GM21619 (cell line): ENCODE measurements around the gene DBNL.

Source experiments
- ATAC-seq: cut with Tn5 transposase; IDR thresholded peaks from one replicate; pipeline ENCODE4 v1.9.1; 2021; ENCODE audit not compliant: unreplicated experiment

Gene DBNL

DNA sequence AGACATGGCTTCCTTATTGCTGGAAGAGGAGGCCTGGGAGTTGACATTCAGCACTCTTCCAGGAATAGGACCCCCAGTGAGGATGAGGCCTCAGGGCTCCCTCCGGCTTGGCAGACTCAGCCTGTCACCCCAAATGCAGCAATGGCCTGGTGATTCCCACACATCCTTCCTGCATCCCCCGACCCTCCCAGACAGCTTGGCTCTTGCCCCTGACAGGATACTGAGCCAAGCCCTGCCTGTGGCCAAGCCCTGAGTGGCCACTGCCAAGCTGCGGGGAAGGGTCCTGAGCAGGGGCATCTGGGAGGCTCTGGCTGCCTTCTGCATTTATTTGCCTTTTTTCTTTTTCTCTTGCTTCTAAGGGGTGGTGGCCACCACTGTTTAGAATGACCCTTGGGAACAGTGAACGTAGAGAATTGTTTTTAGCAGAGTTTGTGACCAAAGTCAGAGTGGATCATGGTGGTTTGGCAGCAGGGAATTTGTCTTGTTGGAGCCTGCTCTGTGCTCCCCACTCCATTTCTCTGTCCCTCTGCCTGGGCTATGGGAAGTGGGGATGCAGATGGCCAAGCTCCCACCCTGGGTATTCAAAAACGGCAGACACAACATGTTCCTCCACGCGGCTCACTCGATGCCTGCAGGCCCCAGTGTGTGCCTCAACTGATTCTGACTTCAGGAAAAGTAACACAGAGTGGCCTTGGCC is 16.6 kb downstream of the DBNL start:
- ATAC-seq: no peak

DNA sequence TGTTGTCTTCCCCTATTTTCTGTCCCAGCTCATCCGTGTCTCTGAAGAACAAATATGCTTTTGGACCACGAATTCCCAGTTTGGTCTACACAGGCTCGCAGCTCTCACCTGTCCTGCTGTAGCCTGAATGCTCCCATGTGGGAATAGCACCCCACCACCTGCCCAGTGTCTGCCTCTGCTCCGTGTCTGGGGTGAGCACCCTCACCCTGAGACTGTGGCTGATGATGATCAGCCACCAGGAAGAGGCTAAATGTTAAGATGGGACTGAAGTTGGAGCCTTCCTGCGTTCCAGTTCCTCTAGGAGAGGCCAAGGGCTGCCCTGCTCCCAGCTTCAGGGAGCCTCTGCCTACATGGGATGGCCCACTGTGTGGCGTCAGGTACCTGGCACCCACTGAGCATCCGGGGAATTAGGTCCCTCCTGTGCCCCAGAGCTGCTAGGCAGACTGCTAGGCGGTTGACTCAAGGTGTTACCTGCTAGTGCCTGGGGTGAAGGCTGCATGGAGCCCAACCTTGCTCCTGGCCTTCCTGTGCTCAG is 17.2 kb downstream of the DBNL start:
- no peak for ATAC-seq

DNA sequence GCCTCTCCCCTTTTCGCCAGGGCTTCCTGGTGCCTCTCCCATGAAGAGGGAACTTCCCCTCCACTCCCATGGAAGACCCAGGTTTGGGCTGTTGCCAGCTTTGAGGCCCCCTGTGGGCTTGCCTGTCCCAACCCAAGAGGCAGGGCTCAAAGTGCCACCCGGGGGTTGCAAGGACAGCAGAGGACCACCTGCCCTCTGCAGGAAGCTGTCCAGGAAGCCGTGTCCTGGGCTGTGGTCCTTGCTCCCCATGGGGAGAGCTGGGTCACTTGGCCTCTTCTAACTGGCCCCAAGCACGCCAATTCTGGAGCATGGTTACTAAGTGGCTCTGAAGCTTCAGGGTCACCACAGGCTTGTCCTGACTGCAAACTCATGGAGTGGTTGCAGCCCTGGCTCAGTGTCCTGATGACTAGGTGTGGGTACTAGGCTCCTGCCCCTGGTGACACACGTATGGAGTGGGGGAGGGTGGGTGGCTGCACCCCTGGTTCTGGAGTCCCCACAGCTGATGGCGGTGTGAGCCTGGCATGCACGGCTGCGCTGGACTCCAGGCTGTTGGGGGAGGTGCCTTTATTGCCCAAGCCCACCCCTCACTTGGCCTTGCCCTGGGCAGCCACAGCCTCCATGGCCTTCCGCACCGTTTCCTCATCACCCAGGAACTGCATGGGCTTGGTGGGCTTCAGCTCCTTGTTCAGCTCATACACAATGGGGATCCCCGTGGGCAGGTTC is 17.8 kb downstream of the DBNL start:
- ATAC-seq: no peak

DNA sequence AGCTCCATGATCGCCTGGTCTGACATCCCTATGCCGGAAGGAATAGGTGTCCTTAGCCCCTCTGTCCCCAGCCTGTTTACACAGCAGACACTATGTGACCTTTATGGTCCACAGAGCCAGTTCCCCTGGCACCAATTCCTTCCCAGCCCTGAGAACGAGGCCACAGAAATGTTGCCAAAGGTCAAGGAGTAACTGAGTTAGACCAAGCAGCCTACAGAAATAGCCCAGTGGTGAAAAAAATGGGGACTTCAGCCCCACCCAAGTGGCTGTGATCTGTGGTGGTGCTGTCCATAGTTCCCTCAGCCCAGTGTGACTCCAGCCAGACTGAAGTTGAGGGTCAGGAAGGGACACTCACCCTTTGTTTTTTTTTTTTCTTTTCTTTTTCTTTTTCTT is 18.4 kb downstream of the DBNL start:
- ATAC-seq: no peak

DNA sequence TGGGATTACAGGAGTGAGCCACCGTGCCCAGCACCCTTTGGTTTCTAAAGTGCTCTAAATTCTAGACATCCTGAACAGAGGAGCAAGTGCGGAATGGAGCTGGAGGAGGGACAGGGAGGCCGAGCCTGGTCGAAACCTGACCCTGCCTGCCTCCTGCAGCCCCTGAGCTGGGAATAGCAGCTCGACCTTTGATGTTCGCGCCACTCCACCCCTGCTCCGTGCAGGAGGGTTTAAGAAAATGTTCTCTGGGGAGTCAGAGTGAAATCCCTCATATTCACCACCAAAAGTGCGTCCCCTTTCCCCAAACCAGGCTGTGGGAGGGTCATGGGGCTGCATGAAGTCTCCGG is 19.0 kb downstream of the DBNL start:
- ATAC-seq: no peak

DNA sequence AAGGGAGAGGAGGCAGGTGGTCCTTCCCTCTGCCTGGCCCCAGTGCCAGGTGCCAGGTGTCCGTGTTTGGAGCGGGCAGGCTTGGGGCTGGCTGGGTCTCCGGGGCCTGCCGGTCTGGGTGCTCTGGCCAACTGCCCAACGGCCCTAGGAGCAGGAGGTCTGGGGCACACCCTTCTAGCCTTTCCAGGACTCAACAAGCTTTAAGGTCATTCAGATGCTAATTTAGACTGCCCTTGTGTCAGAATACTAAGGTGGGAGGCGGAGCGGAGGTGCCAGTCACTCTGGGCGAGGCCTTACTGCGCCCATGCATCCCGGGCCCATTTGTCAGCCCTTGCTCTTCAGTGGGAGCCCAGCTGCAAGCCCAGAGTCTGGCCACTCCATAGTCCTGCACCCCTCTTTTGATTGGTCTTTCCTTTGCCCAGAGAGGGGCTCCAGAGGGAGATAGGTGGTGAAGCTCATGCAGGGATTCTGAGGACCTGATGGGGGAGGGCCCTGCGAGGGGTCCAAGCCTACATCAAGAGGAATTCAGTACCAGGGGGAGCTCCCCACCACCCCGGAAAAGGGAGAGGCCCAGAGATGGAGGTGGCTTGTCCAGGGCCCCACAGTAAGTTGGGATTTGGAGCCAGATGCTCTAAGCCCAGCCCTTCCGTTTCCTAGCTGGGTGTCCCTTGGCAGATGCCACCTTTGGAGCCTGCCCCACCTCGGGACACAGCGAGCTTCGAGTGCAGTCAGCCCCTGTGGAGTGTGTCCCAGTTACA is 19.6 kb downstream of the DBNL start:
- no peak for ATAC-seq

DNA sequence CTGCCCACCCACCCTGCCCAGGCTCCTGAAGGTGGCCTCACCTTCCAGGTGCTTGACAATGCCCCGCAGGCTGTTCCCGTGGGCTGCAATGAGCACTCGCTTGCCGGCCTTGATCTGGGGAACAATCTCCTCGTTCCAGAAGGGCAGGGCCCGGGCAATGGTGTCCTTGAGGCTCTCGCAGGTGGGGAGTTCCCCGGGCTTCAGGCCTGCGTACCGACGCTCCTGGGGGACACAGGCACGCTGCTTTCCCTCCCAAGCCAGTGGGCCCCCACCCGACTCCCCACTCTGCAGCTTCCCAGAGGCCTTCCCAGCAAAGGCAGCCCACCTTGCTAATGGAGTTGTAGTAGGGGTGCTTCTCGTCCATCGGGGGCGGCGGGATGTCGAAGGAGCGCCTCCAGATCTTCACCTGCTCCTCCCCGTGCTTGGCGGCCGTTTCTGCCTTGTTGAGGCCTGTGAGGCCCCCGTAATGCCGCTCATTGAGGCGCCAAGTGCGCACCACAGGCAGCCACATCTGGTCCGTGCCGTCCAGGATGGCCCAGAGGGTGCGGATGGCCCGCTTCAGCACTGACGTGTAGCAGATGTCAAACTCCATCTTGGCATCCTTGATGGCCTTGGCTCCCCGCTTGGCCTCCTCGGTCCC is 20.4 kb downstream of the DBNL start:
- ATAC-seq: no peak

DNA sequence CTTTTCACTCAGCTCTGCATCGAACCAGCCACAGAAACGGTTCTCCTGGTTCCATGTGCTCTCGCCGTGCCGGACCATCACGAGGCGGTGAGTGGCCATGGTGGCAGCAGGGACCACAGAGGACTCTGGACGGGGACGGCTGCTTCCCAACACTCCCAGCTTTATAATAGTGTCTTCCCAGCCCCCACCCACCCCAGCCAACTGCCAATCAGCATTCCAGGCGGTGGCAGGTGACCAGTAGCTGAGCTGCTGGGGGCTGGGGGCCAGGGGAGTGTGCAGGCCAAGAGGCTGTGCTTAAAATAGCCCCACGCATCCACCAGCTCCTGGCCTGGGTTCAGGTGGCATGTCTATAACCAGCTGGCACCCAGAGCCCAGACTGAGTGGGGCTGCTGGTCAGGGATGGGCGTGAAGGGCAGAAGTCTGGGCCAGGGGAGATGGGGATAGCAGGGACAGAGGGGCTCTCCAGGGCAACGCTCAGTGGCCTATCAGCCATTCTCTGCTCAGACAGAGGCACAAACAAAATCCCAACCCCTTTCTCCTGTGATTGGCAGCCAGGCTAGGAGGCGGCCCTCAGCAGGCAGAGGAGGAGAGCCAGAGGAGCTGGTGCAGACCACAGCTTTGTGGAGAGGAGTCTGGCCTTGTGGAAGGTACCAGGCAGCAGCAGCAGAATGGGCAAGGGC is 21.1 kb downstream of the DBNL start, which contains the start of gene PGAM2:
PGAM2 (minus strand) TSS at position 137 of the 680 bp plus-strand sequence; CDS start at position 99, 38 bp downstream.
- no peak for ATAC-seq

DNA sequence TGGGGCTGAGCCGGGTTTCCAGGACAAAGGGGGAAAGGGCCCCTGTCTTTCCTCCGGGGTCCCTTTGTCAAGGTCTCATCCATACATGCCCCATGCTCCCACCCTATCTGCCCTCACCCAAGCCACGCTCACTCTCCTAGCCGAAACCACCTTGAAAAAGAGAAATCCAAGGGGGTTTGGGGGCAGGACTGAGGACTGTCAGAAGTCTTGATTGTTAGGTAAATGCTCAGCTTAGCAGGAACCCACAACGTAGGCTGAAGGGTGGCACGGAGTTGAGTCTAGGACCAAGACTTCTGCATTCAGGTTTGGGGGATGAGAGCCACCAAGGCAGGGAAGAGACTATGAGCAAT is 21.6 kb downstream of the DBNL start:
- no peak for ATAC-seq

DNA sequence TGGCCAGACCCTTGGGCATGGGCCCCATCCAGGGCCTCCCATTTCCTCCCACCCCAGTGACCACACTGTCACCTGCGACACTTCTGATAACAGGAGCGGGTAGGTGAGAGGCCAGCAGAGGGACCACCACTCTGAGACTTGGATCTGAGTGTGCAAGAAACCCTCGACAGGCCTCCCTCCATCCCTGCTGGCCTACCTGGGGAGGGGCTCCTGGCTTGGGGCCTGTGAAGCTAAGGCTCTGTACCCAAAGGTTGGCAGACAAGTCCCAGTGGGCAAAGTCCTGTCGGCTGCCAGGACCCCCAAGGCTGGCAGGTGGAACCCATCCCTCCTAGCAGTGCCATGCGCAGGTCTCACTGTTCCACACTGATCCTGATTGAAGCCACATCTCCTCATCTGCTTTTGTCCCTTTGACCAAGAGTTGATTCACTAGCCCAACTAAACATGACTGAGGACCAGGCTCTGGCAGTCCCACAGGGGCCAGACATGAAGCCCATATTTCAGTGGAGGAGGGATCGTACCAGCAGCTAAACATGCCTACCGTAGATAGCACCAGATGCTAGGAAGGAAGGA is 22.1 kb downstream of the DBNL start:
- no peak for ATAC-seq

DNA sequence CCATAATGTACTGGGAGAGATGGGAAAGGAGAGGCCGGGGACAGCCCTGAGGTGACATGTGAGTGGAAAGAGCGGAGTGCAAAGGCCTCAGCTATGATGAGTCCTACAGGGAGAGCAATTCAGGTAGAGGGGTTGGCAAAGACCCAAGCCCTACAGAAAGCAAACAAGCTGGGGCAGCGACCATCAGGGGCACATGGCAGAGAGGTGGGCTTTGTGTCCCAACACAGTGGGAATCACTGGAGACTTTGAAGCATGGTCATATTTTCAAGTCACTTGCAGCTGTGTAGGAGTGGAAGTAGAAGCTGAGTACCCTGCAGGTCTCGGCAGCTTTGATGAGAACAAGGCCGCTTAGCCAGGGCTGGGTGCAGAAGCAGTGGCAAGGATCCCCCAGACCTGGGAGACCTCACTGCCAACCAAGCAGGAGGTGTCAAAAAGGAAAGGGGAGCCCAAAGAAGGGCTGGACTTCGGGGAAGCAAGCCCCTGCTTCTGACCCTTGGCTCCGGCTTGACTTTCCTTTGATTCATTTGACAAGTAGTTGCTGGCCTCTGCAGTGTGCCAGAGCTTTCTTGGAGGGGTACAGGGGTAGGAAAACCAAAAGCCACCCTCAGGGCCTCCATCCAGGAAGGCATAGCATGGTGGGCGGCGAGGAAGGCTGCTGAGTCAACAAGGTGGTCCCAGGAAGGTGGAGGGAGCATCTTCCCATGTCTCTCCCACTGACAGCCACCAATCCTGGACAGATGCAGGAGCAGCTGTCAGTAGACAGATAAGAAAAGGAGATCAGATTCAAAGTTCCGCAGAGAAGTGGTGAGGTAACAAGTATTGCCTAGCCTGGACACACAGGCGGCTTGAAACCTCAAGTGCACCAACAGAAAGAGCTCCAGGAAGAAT is 22.8 kb downstream of the DBNL start:
- ATAC-seq: no peak

DNA sequence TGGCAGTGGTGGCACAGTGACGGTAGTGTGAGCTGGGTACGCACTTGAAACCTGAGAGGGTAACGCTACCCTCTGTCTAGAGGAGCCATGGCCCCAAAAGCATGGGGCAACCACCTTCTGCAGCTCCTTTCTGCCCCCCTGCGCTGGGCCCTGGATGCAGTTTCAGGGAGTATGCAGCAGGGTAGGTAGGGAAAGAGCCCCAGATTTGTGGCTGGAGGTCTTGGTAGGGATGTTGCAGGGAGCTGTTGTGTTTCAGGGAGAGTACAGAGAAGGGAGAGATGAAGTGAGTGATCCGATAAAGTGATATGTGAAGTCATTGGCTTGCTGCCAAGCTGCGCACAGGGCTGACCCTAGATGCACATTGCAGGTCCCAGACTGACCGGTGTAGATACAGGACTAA is 23.6 kb downstream of the DBNL start:
- ATAC-seq: no peak

DNA sequence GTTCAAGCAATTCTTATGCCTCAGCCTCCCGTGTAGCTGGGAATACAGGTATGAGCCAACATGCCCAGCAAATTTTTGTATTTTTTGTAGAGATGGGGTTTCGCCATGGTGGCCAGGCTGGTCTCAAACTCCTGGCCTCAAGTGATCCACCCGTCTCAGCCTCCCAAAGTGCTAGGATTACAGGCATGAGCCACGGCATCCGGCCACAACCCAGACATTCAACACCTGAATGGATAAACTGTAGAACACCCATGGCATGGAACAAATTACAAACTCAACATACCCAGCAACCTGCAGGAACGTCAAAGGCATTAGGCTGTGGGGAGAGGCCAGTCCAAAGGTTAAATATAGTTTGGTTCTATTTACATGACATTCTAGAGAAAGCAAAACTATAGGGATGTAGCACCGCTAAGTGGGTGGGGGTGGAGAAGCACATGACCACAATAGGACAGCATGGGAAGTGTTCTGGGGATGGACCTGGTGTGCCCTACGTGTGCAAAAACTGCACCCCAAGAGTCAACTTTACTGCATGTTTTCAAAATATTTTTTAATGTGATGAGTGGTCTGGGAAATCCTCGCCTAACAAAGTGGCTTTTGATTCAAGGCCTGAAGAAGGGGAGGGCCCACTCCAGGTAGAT is 27.3 kb downstream of the DBNL start:
- ATAC-seq: no peak

DNA sequence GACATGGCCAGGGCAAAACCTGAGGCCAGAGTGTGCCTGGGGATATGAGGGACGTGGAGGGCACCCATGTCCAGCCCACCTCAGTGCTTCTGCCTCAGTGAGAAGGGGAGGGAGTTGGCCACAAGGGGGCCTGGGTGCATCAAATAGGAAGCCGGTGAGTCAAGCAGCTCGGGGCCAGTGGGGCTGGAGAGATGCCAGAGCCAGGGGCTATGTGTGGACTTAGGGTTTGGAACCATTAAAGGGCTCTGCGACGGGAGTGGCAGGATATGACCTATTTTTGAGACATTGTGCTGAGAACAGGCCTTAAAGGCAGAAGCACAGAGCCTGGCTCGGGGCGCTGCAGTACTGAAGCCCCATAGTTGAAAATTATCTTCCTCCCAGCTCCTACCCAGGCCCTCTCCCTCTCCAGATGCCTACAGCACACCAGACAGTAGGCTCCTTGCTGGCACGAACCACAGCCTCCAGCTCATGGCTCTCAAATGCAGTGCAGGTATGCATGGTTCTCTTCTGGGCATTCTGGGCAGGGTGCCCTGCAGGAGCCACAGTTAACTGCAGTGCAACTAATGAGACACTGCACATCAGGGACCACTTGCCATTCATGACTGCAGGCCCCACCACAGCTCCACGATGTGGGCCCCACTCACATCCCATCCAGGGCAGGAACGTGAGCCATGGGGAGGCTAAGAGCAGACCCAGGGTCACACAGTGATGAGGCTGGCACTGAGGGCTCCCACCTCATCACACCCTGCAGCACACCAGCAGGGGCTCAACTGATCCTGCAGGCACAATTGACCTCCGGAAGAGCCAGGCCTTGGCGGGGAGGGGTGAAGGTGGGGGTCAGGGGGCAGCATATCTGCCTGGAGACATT is 28.1 kb downstream of the DBNL start:
- ATAC-seq: no peak

DNA sequence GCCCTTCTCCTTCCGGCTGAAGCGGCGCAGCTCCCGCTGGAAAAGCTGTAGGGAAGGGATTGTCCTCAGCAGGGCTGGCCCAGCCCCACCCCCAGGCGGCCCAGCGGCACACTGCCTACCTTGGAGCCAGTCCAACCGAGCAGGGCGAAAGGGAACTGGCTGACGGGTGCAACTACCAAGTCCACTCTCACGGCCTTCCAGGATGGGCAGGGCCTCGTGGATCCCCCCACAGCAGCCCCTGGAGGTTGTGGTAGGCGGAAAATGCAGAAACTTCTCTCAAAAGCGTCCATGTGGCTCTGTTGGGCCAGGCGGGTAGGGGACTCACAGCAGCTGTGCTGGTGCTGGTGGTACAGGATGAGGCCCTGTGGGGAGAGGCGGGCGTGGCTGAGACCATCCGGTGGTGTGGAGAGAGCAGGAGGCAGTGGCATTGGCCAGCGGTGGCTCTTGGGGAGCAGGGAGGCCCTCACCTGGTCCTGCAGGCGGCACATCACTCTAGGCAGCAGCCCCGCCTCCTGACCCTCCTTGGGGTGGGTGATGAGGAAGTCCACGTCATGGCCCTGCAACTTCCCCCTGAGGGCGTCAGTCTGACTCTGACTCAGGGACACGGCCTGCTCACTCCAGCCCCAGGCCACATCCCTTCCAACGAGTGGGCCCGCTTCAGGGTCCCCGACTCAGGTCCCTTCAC is 29.3 kb downstream of the DBNL start:
- ATAC-seq: peak; percentile 69

DNA sequence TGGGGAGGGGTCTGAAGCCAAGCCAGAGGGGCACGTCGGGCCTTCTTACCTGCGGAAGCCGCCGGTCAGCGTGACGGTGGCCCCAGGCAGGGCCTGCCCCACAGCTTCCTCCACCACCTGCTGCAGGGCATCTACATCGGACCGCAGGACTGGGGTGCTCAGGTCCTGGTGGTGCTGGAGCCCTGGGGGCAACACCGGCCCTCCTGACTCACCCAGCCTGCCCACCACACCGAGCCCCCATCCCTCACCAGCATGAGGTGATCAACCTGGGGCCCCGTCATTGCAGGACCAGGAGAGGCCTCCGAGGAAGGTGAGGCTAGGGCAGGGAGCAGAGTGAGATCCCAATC is 29.8 kb downstream of the DBNL start:
- ATAC-seq: no peak

DNA sequence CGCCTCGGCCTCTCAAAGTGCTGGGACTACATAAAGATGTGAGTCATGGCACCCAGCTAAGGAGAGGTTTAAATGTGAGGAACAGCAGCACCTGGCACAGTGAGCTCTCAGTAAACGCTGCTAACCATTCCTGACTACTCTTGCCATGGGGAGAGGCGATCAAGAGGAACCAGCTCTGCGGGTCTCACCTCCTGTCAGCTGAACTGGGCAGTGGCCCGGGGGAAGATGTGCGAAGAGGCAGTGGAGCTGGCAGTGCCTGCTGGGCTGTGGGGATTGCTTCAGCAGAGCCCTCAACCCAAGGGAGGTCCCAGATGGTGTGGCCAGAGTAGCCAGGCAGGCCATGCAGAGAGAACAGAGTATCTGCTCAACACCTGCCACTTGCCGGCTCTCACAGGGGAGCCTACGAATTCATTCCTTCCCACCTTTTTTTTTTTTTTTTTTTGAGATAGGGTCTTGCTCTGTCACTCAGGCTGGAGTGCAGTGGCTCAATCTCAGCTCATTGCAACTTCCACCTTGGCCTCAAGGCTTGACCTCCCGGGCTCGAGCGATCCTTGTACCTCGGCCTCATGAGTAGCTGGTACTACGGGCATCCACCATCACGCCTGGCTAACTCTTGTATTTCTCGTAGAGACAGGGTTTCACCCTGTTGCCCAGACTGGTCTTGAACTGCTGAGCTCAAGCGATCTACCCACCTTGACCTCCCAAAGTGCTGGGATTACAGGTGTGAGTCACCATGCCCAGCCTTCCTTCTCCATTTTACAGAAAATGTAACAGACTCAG is 31.0 kb downstream of the DBNL start:
- ATAC-seq: no peak
